ENCODE measurements around the gene IL12RB2. TPM values are rescaled to one million over a fixed set of nuclear protein-coding genes. Genes with fewer than 3 reads are reported as not detected.

Gene IL12RB2
- total and polyA plus RNA-seq, 10 of the 15 experiments (the other 5 are each of a cell fraction or from before 2014, with no cell fraction given) = 0.15 to 1.1 (median 0.54) TPM; not detected in 1

- SMC1A ChIA-PET (ENCODE audit: uncharacterized antibody, unreplicated experiment) = no interaction called here
- H3K27me3 ChIP-seq (replicated peaks in 1 of 2; ENCODE audit: control insufficient read depth in 2 of 2, insufficient read depth in 2 of 2, low read length in 1 of 2) = peaks cover 3 to 5% of the 10 kb centered on the region in 2 experiments; a peak in 2 of 4 replicates
- H3K9me3 ChIP-seq (replicated peaks; ENCODE audit: control insufficient read depth, insufficient read depth, low read length) = no peaks in the 10 kb centered on the region
- ATAC-seq (no peak), DNase-seq (ENCODE audit: low read depth, low spot score) (no peak), FAIRE-seq (no peak)
- no peak overlapping the region for H3K4me2 ChIP-seq (ENCODE audit: control insufficient read depth, insufficient read depth)
- CTCF ChIA-PET = no interaction called here
- H4K20me1 ChIP-seq (ENCODE audit: control insufficient read depth, insufficient read depth) = no peaks in the 10 kb centered on the region
- no peaks in the 10 kb centered on the region for H3K36me3 ChIP-seq (ENCODE audit: control insufficient read depth in 2 of 2, insufficient read depth in 2 of 2, low read length in 1 of 2)
- intact Hi-C loops (cut with micrococcal nuclease; ENCODE audit: unreplicated experiment) = no loop called here
- in situ Hi-C loops (cut with MboI) = no loop called here
- 67% methylated on average over 7 of the region's 7 CpGs for WGBS (ENCODE audit: insufficient coverage, insufficient replicate concordance, low lambda C conversion rate, missing lambda C conversion rate)
- H3K9ac ChIP-seq (ENCODE audit: control insufficient read depth, insufficient read depth, low read length) = no peak overlapping the region
- H3K27ac ChIP-seq (ENCODE audit: control insufficient read depth, insufficient read depth) = no peak overlapping the region
- POLR2A ChIA-PET = no interaction called here
- RAD21 ChIA-PET (ENCODE audit: unreplicated experiment) = no interaction called here
- H3K4me1 ChIP-seq (ENCODE audit: control insufficient read depth, insufficient read depth, low read length) = peaks cover 3% of the 10 kb centered on the region
- no peak overlapping the region for H2AFZ ChIP-seq (ENCODE audit: control insufficient read depth, low read depth, low read length)
- H3K79me2 ChIP-seq (ENCODE audit: control insufficient read depth, insufficient read depth, low read length) = no peaks in the 10 kb centered on the region; the same call in 1 of the 2 replicates
- no peak overlapping the region for H3K4me3 ChIP-seq
- TF ChIP-seq POLR2A (IDR thresholded peaks at IDR 0.05; ENCODE audit: low read depth, low read length) (no peak), MEF2B (IDR thresholded peaks at IDR 0.05; ENCODE audit: partially characterized antibody, poor library complexity, severe bottlenecking) (no peak), HDAC6 (IDR thresholded peaks at IDR 0.05; ENCODE audit: unreplicated experiment) (no peak), MTA2 (IDR thresholded peaks at IDR 0.05; ENCODE audit: low read depth) (no peak), NBN (IDR thresholded peaks at IDR 0.05) (no peak), FOS (IDR thresholded peaks at IDR 0.05; ENCODE audit: borderline replicate concordance, extremely low read depth, insufficient read length) (no peak), RB1 (IDR thresholded peaks at IDR 0.05; ENCODE audit: borderline replicate concordance) (no peak), NFXL1 (IDR thresholded peaks at IDR 0.05; ENCODE audit: borderline replicate concordance) (no peak)
- no TSS peak for BruUV-seq (replicated peaks)
Observed at GRCh38 chr1:67306547-67306946, 1.1 kb upstream of the IL12RB2 start.

GRCh38 chr1:67308136-67308535, 463 bp downstream of the IL12RB2 start:
- Histone ChIP-seq H3K4me2 (ENCODE audit: control insufficient read depth, insufficient read depth) (peak overlapping the region; percentile 68; the same call in 1 of the 2 replicates), H3K9ac (ENCODE audit: control insufficient read depth, insufficient read depth, low read length) (peak overlapping the region; percentile 44), H3K9me3 (replicated peaks; ENCODE audit: control insufficient read depth, insufficient read depth, low read length) (no peaks in the 10 kb centered on the region), H4K20me1 (ENCODE audit: control insufficient read depth, insufficient read depth) (no peaks in the 10 kb centered on the region), H3K79me2 (ENCODE audit: control insufficient read depth, insufficient read depth, low read length) (no peaks in the 10 kb centered on the region; the same call in 1 of the 2 replicates), H3K27me3 (replicated peaks in 1 of 2; ENCODE audit: control insufficient read depth in 2 of 2, insufficient read depth in 2 of 2, low read length in 1 of 2) (peaks cover 3 to 5% of the 10 kb centered on the region in 2 experiments; a peak in 2 of 4 replicates), H3K27ac (ENCODE audit: control insufficient read depth, insufficient read depth) (no peak overlapping the region), H3K36me3 (ENCODE audit: control insufficient read depth in 2 of 2, insufficient read depth in 2 of 2, low read length in 1 of 2) (no peaks in the 10 kb centered on the region), H3K4me3 (peak overlapping the region; percentile 3; the same call in 1 of the 2 replicates), H2AFZ (ENCODE audit: control insufficient read depth, low read depth, low read length) (peak overlapping the region; percentile 48; the same call in 1 of the 2 replicates), H3K4me1 (ENCODE audit: control insufficient read depth, insufficient read depth, low read length) (peaks cover 3% of the 10 kb centered on the region)
- intact Hi-C loops (cut with micrococcal nuclease; ENCODE audit: unreplicated experiment) (no loop called here), in situ Hi-C loops (cut with MboI) (no loop called here)
- ChIA-PET RAD21 (ENCODE audit: unreplicated experiment) (no interaction called here), POLR2A (no interaction called here), SMC1A (ENCODE audit: uncharacterized antibody, unreplicated experiment) (no interaction called here), CTCF (no interaction called here)
- WGBS (ENCODE audit: insufficient coverage, insufficient replicate concordance, low lambda C conversion rate, missing lambda C conversion rate) = 46% methylated on average over 15 of the region's 15 CpGs
- TF ChIP-seq E2F4 (IDR thresholded peaks at IDR 0.05; ENCODE audit: low read depth, low read length) (no peak), SMAD1 (IDR thresholded peaks at IDR 0.05; ENCODE audit: low read depth, partially characterized antibody) (no peak), YBX1 (IDR thresholded peaks at IDR 0.05) (no peak), ZNF622 (IDR thresholded peaks at IDR 0.05) (no peak), WRNIP1 (IDR thresholded peaks at IDR 0.05; ENCODE audit: borderline replicate concordance, low read depth, low read length) (no peak)
- no peak for DNase-seq (ENCODE audit: low read depth, low spot score)
- BruUV-seq (replicated peaks) = no TSS peak
- no peak for FAIRE-seq
- ATAC-seq = no peak
